ENCODE data around the gene DNAJC4. TPM values are rescaled to one million over a fixed set of nuclear protein-coding genes. Genes with fewer than 3 reads are reported as not detected.

The DNAJC4 gene
- total and polyA plus RNA-seq, 9 of the 15 experiments (the other 6 are each of a cell fraction or from before 2014, with no cell fraction given): 4.0 to 32.6 (median 19.9) TPM

- TF ChIP-seq, protein P1, sequence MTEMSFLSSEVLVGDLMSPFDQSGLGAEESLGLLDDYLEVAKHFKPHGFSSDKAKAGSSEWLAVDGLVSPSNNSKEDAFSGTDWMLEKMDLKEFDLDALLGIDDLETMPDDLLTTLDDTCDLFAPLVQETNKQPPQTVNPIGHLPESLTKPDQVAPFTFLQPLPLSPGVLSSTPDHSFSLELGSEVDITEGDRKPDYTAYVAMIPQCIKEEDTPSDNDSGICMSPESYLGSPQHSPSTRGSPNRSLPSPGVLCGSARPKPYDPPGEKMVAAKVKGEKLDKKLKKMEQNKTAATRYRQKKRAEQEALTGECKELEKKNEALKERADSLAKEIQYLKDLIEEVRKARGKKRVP (CRISPR knock-in tag; IDR thresholded peaks at IDR 0.05): no peak
- TF ChIP-seq BRD4 (IDR thresholded peaks at IDR 0.05): peak; percentile 93
- TF ChIP-seq SRSF1 (IDR thresholded peaks at IDR 0.05; ENCODE audit: low read depth, low read length): no peak
- no peak for TF ChIP-seq STAT5A (IDR thresholded peaks at IDR 0.05; ENCODE audit: borderline replicate concordance, low read length)
- peak; percentile 21; the same call in 1 of the 2 replicates for TF ChIP-seq KAT7 (CRISPR knock-in tag; IDR thresholded peaks at IDR 0.05; ENCODE audit: borderline replicate concordance)
- peak; percentile 60; the same call in 1 of the 2 replicates for TF ChIP-seq ATF7 (IDR thresholded peaks at IDR 0.05)
- TF ChIP-seq, protein P2, sequence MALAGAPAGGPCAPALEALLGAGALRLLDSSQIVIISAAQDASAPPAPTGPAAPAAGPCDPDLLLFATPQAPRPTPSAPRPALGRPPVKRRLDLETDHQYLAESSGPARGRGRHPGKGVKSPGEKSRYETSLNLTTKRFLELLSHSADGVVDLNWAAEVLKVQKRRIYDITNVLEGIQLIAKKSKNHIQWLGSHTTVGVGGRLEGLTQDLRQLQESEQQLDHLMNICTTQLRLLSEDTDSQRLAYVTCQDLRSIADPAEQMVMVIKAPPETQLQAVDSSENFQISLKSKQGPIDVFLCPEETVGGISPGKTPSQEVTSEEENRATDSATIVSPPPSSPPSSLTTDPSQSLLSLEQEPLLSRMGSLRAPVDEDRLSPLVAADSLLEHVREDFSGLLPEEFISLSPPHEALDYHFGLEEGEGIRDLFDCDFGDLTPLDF (CRISPR knock-in tag; IDR thresholded peaks at IDR 0.05): 0 out of 2 replicates have a peak, but pooled peaks have one; percentile 50
- no peak for TF ChIP-seq CBX2 (IDR thresholded peaks at IDR 0.05; ENCODE audit: insufficient read depth, low read length, poor library complexity, severe bottlenecking)
- TF ChIP-seq ZBTB5 (IDR thresholded peaks at IDR 0.05): no peak
- TF ChIP-seq, protein P3, sequence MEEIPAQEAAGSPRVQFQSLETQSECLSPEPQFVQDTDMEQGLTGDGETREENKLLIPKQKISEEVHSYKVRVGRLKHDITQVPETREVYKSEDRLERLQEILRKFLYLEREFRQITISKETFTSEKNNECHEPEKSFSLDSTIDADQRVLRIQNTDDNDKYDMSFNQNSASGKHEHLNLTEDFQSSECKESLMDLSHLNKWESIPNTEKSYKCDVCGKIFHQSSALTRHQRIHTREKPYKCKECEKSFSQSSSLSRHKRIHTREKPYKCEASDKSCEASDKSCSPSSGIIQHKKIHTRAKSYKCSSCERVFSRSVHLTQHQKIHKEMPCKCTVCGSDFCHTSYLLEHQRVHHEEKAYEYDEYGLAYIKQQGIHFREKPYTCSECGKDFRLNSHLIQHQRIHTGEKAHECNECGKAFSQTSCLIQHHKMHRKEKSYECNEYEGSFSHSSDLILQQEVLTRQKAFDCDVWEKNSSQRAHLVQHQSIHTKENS (CRISPR knock-in tag; IDR thresholded peaks at IDR 0.05): no peak
- TF ChIP-seq SIX5 (IDR thresholded peaks at IDR 0.05; ENCODE audit: borderline replicate concordance in 1 of 2, insufficient read depth in 1 of 2, low read depth in 1 of 2, low read length in 2 of 2): no peak
- no peak for TF ChIP-seq NFYB (IDR thresholded peaks at IDR 0.05; ENCODE audit: extremely low read depth, insufficient read length)
- no peak for TF ChIP-seq HLTF (IDR thresholded peaks at IDR 0.05)
- TF ChIP-seq SNRNP70 (optimal IDR thresholded peaks at IDR 0.05; ENCODE audit: low read depth, low read length): no peak
- no peak for TF ChIP-seq TCF15 (CRISPR knock-in tag; IDR thresholded peaks at IDR 0.05)
- no peak for TF ChIP-seq SRSF9 (IDR thresholded peaks at IDR 0.05; ENCODE audit: borderline replicate concordance, low read depth, low read length)
- TF ChIP-seq GTF2B (IDR thresholded peaks at IDR 0.05; ENCODE audit: extremely low read depth, insufficient read length): no peak
- peak; percentile 92 for TF ChIP-seq FOSL1 (tag; conservative IDR thresholded peaks at IDR 0.05)
- no peak for TF ChIP-seq EHMT2 (IDR thresholded peaks at IDR 0.05)
Observed at GRCh38 chr11:64207256-64208085, 22.9 kb upstream of the DNAJC4 start (continued).
